HL-60 (cell line): Measurements from ENCODE around the gene PARP12.

ENCODE experiments used
- CTCF ChIP-seq: IDR thresholded peaks from one replicate; pipeline ENCODE4 v1.5.1; 2011; ENCODE audit warnings: low read length, control low read depth, inconsistent platforms; ENCODE audit not compliant: insufficient read depth
- GABPA ChIP-seq: IDR thresholded peaks from 2 replicates; pipeline ENCODE4 v1.6.1; 2012; ENCODE audit warnings: low read depth
- POLR2AphosphoS5 ChIP-seq: IDR thresholded peaks from 2 replicates; pipeline ENCODE4 v1.6.1; 2012; ENCODE audit warnings: low read depth
- REST ChIP-seq: IDR thresholded peaks from 2 replicates; pipeline ENCODE4 v1.6.1; 2012; ENCODE audit warnings: low read depth; ENCODE audit not compliant: insufficient replicate concordance

- TF ChIP-seq CTCF, result no peak
- no peak for TF ChIP-seq POLR2AphosphoS5
- no peak for TF ChIP-seq REST
- TF ChIP-seq GABPA, result no peak
Observed at GRCh38 chr7:140056431-140057142, 6.2 kb downstream of the PARP12 start.
